Adrenal gland (tissue), 12 donors: ENCODE measurements around the gene LRRC4C. TPM values are rescaled to one million over a fixed set of nuclear protein-coding genes. Genes with fewer than 3 reads are reported as not detected.

ENCODE experiments used
- DNase-seq, 7 donors: peaks; one replicate each; pipeline ENCODE4 v3.0.0-alpha.2; 2019 to 2020
- H3K27ac ChIP-seq, 5 donors: fragments of 200-600 bp; sonication (generic) in 4 of 5; 1 replicate in 3 of 5; 2 replicates in 2 of 5; pipeline versions ENCODE4 v1.5.1 to v1.8.0; 2016 to 2020; ENCODE audit warnings: mild to moderate bottlenecking in 1 of 5
- H3K27me3 ChIP-seq: fragments of 200-600 bp; 2 replicates; pipeline ENCODE4 v1.8.0; 2021
- H3K36me3 ChIP-seq, 2 donors: fragments of 200-600 bp; replicated peaks in 1 of 2; 1 replicate in 1 of 2; 2 replicates in 1 of 2; pipeline versions ENCODE4 v1.5.1 to v1.8.0; 2018 to 2022
- H3K4me1 ChIP-seq, 2 donors: fragments of 200-600 bp; replicated peaks in 1 of 2; 1 replicate in 1 of 2; 2 replicates in 1 of 2; pipeline versions ENCODE4 v1.5.1 to v1.8.0; 2018 to 2021
- H3K4me3 ChIP-seq, 4 donors: fragments of 200-600 bp; sonication (generic) in 3 of 4; one replicate each; pipeline ENCODE4 v1.5.1; 2016 to 2018
- H3K9me3 ChIP-seq, 3 donors: fragments of 200-600 bp; sonication (generic) in 1 of 3; replicated peaks in 1 of 3; 1 replicate in 2 of 3; 2 replicates in 1 of 3; pipeline versions ENCODE4 v1.5.1 to v1.8.0; 2016 to 2021
- POLR2A ChIP-seq, 2 donors: fragments of 450-650 bp; IDR thresholded peaks; one replicate each; pipeline ENCODE4 v1.6.1; 2017; ENCODE audit warnings: antibody characterized with exemption in 2 of 2, mild to moderate bottlenecking in 2 of 2, moderate library complexity in 1 of 2
- WGBS, 4 donors: extraction: QIAGEN DNeasy Blood & Tissue Kit in 2 of 4; methylation state at CpG; one replicate each; pipeline versions ENCODE4 v1.1.5 to v1.1.7; 2013 to 2017; 5-methylcytosine and 5-hydroxymethylcytosine counted together
- intact Hi-C, 2 donors: fragments of 100-400 bp; cut with DNase I; formaldehyde crosslinking; loops; one replicate each; pipeline versions ENCODE4 v1.14.1 to v1.15.0; 2022 to 2023
- polyA plus RNA-seq, 3 donors: library from polyadenylated mRNA; stranded (reverse); fragments of 200-250 nt in 2 of 3; fragments of 350-450 nt in 1 of 3; fragmentation: Illumina TruSeq in 1 of 3; extraction: RNeasy Lipid Tissue Mini Kit (QIAGEN cat#74804) in 1 of 3; gene quantifications; one replicate each; pipeline ENCODE4 v1.2.3, GENCODE V29; 2013 to 2014
- total RNA-seq, 9 donors: library from RNA; depleted of rRNA in 4 of 9; stranded (reverse); fragments of >200 nt in 4 of 9; fragments of 120-200 nt in 1 of 9; fragmentation: NEBNext Ultra II Directional in 1 of 9; extraction: Animal tissue kit (Norgen Biotek cat#: 25700) in 1 of 9; gene quantifications; one replicate each; pipeline versions ENCODE4 v1.1.0 to v1.2.4, GENCODE V29; 2013 to 2023
- TF ChIP-seq, protein P1 (sequence below), 6 experiments: fragments of 450-650 bp in 4 of 6; fragments of 200-600 bp in 2 of 6; sonication (generic) in 1 of 6; IDR thresholded peaks; 1 replicate in 5 of 6; 2 replicates in 1 of 6; pipeline versions ENCODE4 v1.5.1 to v1.8.0; 2016 to 2021; ENCODE audit warnings: antibody characterized with exemption in 6 of 6, mild to moderate bottlenecking in 2 of 6, moderate library complexity in 1 of 6
- donor health status: healthy with polysubstance abuse.
- donor health status: Bipolar disorder and iron deficiency.
- donor health status: DM: yes; HTN: yes; CAD: no.
- donor health status: DM: no; HTN: no; CAD: no.
- donor health status: DM: no; HTN: no; CAD: no.
- donor health status: DM: yes; HTN: yes; CAD: no.

Gene LRRC4C
- total and polyA plus RNA-seq, 12 donors: 1.0 to 10.6 (median 5.5) TPM

DNA sequence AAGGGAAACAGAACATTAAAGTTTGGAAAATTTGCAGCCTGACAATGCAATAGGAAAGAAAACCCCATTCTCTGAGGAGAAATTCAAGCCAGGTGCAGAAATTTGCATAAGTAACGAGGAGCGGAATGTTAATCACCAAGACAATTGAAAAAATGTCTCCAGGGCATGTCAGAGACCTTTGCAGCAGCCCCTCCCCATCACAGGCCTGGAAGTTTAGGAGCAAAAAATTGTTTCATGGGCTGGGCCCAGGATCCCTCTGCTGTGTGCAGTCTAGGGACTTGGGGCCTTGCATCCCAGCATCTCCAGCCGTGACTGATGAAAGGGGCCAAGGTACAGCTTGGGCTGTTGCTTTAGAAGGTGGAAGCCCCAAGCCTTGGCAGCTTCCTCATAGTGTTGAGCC lies 780.2 kb downstream of the LRRC4C start:
- intact Hi-C loops: no loop called here
- no peaks in the 10 kb centered on the region for H3K36me3 ChIP-seq
- H3K27ac ChIP-seq: no peak overlapping the region
- no peaks in the 10 kb centered on the region for H3K27me3 ChIP-seq
- H3K4me1 ChIP-seq: no peaks in the 10 kb centered on the region
- no peak overlapping the region for H3K4me3 ChIP-seq
- TF ChIP-seq POLR2A (IDR thresholded peaks at IDR 0.05): no peak
- TF ChIP-seq, protein P1, sequence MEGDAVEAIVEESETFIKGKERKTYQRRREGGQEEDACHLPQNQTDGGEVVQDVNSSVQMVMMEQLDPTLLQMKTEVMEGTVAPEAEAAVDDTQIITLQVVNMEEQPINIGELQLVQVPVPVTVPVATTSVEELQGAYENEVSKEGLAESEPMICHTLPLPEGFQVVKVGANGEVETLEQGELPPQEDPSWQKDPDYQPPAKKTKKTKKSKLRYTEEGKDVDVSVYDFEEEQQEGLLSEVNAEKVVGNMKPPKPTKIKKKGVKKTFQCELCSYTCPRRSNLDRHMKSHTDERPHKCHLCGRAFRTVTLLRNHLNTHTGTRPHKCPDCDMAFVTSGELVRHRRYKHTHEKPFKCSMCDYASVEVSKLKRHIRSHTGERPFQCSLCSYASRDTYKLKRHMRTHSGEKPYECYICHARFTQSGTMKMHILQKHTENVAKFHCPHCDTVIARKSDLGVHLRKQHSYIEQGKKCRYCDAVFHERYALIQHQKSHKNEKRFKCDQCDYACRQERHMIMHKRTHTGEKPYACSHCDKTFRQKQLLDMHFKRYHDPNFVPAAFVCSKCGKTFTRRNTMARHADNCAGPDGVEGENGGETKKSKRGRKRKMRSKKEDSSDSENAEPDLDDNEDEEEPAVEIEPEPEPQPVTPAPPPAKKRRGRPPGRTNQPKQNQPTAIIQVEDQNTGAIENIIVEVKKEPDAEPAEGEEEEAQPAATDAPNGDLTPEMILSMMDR (IDR thresholded peaks at IDR 0.05): no peak
- DNase-seq: no peak
- peaks cover 0 to 2% (median 0%) of the 10 kb centered on the region in 3 donors for H3K9me3 ChIP-seq
- WGBS, 4 donors: 80 to 90% (median 84%) methylated on average over 3 of the region's 3 CpGs

DNA sequence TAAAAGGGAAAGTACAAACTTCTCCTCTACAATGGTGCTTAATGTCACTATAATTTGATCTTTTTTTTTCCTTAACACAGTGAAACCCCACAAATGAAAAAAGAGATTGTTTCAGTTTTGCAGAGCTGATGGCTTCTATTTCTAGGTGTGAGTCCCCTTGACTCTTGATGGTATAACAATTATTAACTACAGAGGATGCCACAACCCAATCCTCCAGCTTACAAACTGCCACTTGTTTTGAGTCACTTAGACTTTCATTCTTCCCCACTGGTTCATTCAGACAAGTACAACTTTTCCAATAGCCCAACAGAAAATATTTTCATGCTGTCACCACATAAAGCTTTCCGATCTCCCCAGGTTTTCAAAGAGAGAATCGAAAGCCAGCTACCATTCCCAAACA lies 812.2 kb downstream of the LRRC4C start:
- no peaks in the 10 kb centered on the region for H3K27me3 ChIP-seq
- no peaks in the 10 kb centered on the region for H3K9me3 ChIP-seq
- TF ChIP-seq, protein P1 (IDR thresholded peaks at IDR 0.05): no peak
- no peak for TF ChIP-seq POLR2A (IDR thresholded peaks at IDR 0.05)
- intact Hi-C loops: no loop called here
- 91 to 98% (median 96%) methylated on average over 2 of the region's 2 CpGs for WGBS, 4 donors
- H3K4me1 ChIP-seq: no peaks in the 10 kb centered on the region
- H3K4me3 ChIP-seq: no peak overlapping the region
- no peaks in the 10 kb centered on the region for H3K36me3 ChIP-seq
- H3K27ac ChIP-seq: no peak overlapping the region
- DNase-seq: no peak

- no peaks in the 10 kb centered on the region for H3K4me1 ChIP-seq
- no peak overlapping the region for H3K4me3 ChIP-seq
- DNase-seq: no peak
- H3K27ac ChIP-seq: no peak overlapping the region
- 69 to 80% (median 74%) methylated on average over 1 of the region's 1 CpG for WGBS, 4 donors
- intact Hi-C loops: no loop called here
- H3K9me3 ChIP-seq: no peaks in the 10 kb centered on the region
- H3K36me3 ChIP-seq: no peaks in the 10 kb centered on the region
- TF ChIP-seq, protein P1 (IDR thresholded peaks at IDR 0.05): no peak
- TF ChIP-seq POLR2A (IDR thresholded peaks at IDR 0.05): no peak
- H3K27me3 ChIP-seq: no peaks in the 10 kb centered on the region
Measured at GRCh38 chr11:40642284-40642683, 817.2 kb downstream of the LRRC4C start.

DNA sequence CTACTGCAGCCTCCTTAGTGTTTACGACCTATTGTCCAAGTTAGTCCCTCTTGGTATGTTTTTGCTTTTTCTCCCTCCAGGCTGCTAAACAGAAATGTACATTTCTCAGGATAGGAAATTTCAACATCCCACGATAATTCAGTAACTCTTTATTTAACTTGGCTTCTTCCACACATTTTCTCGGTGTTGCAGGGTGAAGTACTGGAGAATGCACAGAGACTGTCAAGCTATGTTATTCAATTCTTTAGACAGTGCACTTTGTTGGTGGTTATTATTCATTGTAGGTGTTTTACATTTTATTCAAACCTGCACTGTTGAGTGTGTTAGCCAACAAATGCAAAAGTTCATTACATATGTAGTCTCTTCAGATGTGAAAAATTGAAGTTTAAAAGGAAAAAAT lies 839.8 kb downstream of the LRRC4C start:
- H3K27ac ChIP-seq: no peak overlapping the region
- intact Hi-C loops: no loop called here
- WGBS, 4 donors: 63 to 78% (median 71%) methylated on average over 3 of the region's 3 CpGs
- no peaks in the 10 kb centered on the region for H3K27me3 ChIP-seq
- no peak overlapping the region for H3K4me3 ChIP-seq
- no peaks in the 10 kb centered on the region for H3K36me3 ChIP-seq
- DNase-seq: no peak
- TF ChIP-seq, protein P1 (IDR thresholded peaks at IDR 0.05): no peak
- TF ChIP-seq POLR2A (IDR thresholded peaks at IDR 0.05): no peak
- H3K4me1 ChIP-seq: no peaks in the 10 kb centered on the region
- no peaks in the 10 kb centered on the region for H3K9me3 ChIP-seq
